ENCODE measurements around the gene LTB4R. TPM values are rescaled to one million over a fixed set of nuclear protein-coding genes. Genes with fewer than 3 reads are reported as not detected.

The LTB4R gene
- total RNA-seq = 0.91 and 2.1 TPM in 2 replicates

GRCh38 chr14:24310646-24311604 is at the start of gene LTB4R:
TSS of gene LTB4R (plus strand) at chr14:24311502. CDS start at chr14:24315652, 4,150 bp downstream.

GRCh38 chr14:24262821-24263733 is 48.2 kb upstream of the LTB4R start, which contains the start of gene TGM1:
TSS of gene TGM1 (minus strand) at chr14:24263177. CDS start at chr14:24262352, 825 bp downstream.

GRCh38 chr14:24271134-24271833 is 40.0 kb upstream of the LTB4R start, which contains the start of gene RABGGTA:
TSS of gene RABGGTA (minus strand) at chr14:24271597. CDS start at chr14:24271115, 482 bp downstream.

GRCh38 chr14:24299255-24300191 is 11.8 kb upstream of the LTB4R start, which contains the start of the genes DHRS1 and NOP9:
TSS of gene DHRS1 (minus strand) at chr14:24299780. CDS start at chr14:24299106, 674 bp downstream.
TSS of gene NOP9 (plus strand) at chr14:24299850. CDS start at chr14:24299955, 105 bp downstream.

GRCh38 chr14:24307575-24308341 is 3.5 kb upstream of the LTB4R start, which contains the start of gene CIDEB:
TSS of gene CIDEB (minus strand) at chr14:24307977. CDS start at chr14:24307858, 119 bp downstream.

GRCh38 chr14:24309538-24310264 is 1.6 kb upstream of the LTB4R start, which contains the start of gene LTB4R2:
TSS of gene LTB4R2 (plus strand) at chr14:24310140. CDS start at chr14:24310665, 525 bp downstream.

GRCh38 chr14:24334431-24335291 is 23.4 kb downstream of the LTB4R start, which contains the start of gene ADCY4:
TSS of gene ADCY4 (minus strand) at chr14:24335071. CDS start at chr14:24334652, 419 bp downstream.

GRCh38 chr14:24339284-24340151 is 28.2 kb downstream of the LTB4R start, which contains the start of gene RIPK3:
TSS of gene RIPK3 (minus strand) at chr14:24339991. CDS start at chr14:24339826, 165 bp downstream.

Other genes starting within 250 kb of the LTB4R start
- gene CPNE6, start 239.9 kb upstream of the LTB4R start, total RNA-seq = not detected in 2 replicates
- gene PCK2, start 217.2 kb upstream of the LTB4R start, total RNA-seq = 19.4 and 71.2 TPM in 2 replicates
- 21.0 and 34.9 TPM in 2 replicates for gene DCAF11, start 196.7 kb upstream of the LTB4R start, total RNA-seq
- 1.0 and 3.0 TPM in 2 replicates for gene NRL, start 196.6 kb upstream of the LTB4R start, total RNA-seq
- gene FITM1, start 180.8 kb upstream of the LTB4R start, total RNA-seq = 0.80 TPM in 1 of 2 replicates, not detected in the other
- 145 and 188 TPM in 2 replicates for gene PSME1, start 175.3 kb upstream of the LTB4R start, total RNA-seq
- gene EMC9, start 169.9 kb upstream of the LTB4R start, total RNA-seq = 25.0 and 26.4 TPM in 2 replicates
- 28.7 and 159 TPM in 2 replicates for gene PSME2, start 164.9 kb upstream of the LTB4R start, total RNA-seq
- 37.0 and 77.7 TPM in 2 replicates for gene RNF31, start 164.0 kb upstream of the LTB4R start, total RNA-seq
- 44.6 and 54.7 TPM in 2 replicates for gene IRF9, start 150.2 kb upstream of the LTB4R start, total RNA-seq
- 2.2 and 28.7 TPM in 2 replicates for gene REC8, start 139.4 kb upstream of the LTB4R start, total RNA-seq
- gene IPO4, start 122.7 kb upstream of the LTB4R start, total RNA-seq = 24.0 and 41.4 TPM in 2 replicates
- 67.5 and 79.2 TPM in 2 replicates for gene TM9SF1, start 116.1 kb upstream of the LTB4R start, total RNA-seq
- gene TSSK4, start 105.8 kb upstream of the LTB4R start, total RNA-seq = 0.13 TPM in 1 of 2 replicates, not detected in the other
- 37.2 and 42.5 TPM in 2 replicates for gene CHMP4A, start 98.0 kb upstream of the LTB4R start, total RNA-seq
- gene MDP1, start 95.4 kb upstream of the LTB4R start, total RNA-seq = 18.0 and 22.0 TPM in 2 replicates
- gene NEDD8, start 79.1 kb upstream of the LTB4R start, total RNA-seq = 189 and 190 TPM in 2 replicates
- 60.1 and 72.7 TPM in 2 replicates for gene GMPR2, start 78.6 kb upstream of the LTB4R start, total RNA-seq
- 47.3 and 57.3 TPM in 2 replicates for gene TINF2, start 68.9 kb upstream of the LTB4R start, total RNA-seq
- 0.52 and 1.8 TPM in 2 replicates for gene TGM1, start 48.3 kb upstream of the LTB4R start, total RNA-seq
- 19.6 and 28.6 TPM in 2 replicates for gene RABGGTA, start 39.9 kb upstream of the LTB4R start, total RNA-seq
- 17.3 and 21.1 TPM in 2 replicates for gene DHRS1, start 11.7 kb upstream of the LTB4R start, total RNA-seq
- 18.2 and 18.6 TPM in 2 replicates for gene NOP9, start 11.7 kb upstream of the LTB4R start, total RNA-seq
- 0.16 and 1.9 TPM in 2 replicates for gene CIDEB, start 3.5 kb upstream of the LTB4R start, total RNA-seq
- gene LTB4R2, start 1.4 kb upstream of the LTB4R start, total RNA-seq = 1.2 and 2.3 TPM in 2 replicates
- gene ADCY4, start 23.6 kb downstream of the LTB4R start, total RNA-seq = 0.39 and 0.88 TPM in 2 replicates
- 0.65 TPM in 1 of 2 replicates, not detected in the other for gene RIPK3, start 28.5 kb downstream of the LTB4R start, total RNA-seq
- gene NFATC4, start 56.7 kb downstream of the LTB4R start, total RNA-seq = 36.1 and 111 TPM in 2 replicates
- gene NYNRIN, start 87.5 kb downstream of the LTB4R start, total RNA-seq = 9.7 and 33.2 TPM in 2 replicates
- 1.6 and 5.3 TPM in 2 replicates for gene CBLN3, start 118.2 kb downstream of the LTB4R start, total RNA-seq
- 33.4 TPM in 2 replicates for gene KHNYN, start 118.5 kb downstream of the LTB4R start, total RNA-seq
- gene SDR39U1, start 131.3 kb downstream of the LTB4R start, total RNA-seq = 17.5 and 25.7 TPM in 2 replicates
- not detected in 2 replicates for gene CMA1, start 196.8 kb downstream of the LTB4R start, total RNA-seq

All from epithelial cell of alveolus of lung (primary cell).